Activated naive CD4-positive, alpha-beta T cell (primary cell): ENCODE results near the gene EPHB1.
"Not testable (repeated sequence)": the region's sequence is repeated elsewhere in the genome, so short reads cannot be mapped to it uniquely, and the experiment has no call there.

Source experiments
- DNase-seq, 4 experiments: peaks; one replicate each; lab custom pipeline; 2025; lab: John Stamatoyannopoulos, UW

EPHB1 gene

GRCh38 chr3:135005616-135006015, 210.6 kb downstream of the EPHB1 start:
- DNase-seq = not testable (repeated sequence)

GRCh38 chr3:135007607-135008006, 212.5 kb downstream of the EPHB1 start:
- DNase-seq = no peak

DNA sequence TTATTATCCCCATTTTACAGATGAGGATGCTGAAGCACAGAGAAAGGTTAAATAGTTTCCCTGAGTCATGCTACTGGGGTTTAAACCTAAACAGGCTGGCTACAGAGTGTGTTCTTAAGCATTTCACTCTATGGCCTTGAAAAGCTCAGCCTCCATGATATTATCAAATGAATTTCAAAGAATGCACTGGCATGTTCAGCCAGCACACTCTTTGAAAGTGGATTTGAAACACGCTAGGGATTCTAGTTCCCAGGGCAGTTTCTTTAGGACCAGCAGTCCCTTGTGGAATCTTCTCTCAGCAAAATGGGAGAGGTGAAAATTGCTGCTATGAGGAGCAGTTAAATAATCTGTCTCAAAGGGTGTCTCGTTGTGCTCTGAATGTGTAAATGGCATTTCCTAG, 213.3 kb downstream of the EPHB1 start:
- DNase-seq = no peak

- no peak for DNase-seq
Measured at GRCh38 chr3:135009014-135009413, 214.0 kb downstream of the EPHB1 start.

DNA sequence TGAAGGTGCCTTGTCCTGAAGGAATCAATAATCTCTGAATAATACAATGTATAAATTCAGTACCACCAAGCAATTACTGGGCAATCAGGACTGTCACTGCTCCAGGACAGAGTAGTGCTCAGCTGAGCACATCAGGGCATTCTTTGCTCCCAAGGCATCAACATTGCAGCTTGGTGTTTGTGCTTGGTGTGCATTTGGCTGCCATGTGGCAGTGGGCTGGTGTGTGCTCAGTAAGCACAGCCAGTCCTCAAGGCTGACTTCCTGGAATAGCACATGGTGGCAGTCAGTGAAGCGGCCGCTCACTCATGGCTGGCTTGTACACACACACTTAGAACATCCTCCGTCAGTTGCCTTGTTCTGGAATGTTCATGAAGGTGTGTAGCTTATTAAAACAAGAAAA, 217.0 kb downstream of the EPHB1 start:
- no peak for DNase-seq

GRCh38 chr3:135013206-135013605, 218.1 kb downstream of the EPHB1 start:
- DNase-seq = no peak

DNA sequence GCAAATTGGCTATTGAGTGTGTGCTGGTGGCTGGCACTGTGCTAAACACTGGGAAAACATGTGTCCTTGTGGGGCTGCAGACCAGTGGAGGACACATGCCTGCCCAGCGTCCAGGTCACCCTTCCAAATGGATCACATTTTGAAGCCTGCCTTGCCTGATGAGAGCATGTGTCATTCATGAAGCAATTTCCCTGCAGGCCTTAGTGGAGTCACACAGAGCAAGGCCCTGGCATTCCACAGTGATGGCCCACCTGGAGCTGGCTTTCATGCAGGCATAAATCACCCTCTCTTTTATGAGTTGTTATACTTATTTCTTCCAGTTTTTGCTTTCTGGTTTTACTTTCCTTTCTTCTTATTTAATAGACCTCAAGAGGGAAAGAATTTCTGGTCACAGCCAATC, 219.5 kb downstream of the EPHB1 start:
- no peak for DNase-seq

- no peak for DNase-seq
Measured at GRCh38 chr3:135017003-135017893, 222.2 kb downstream of the EPHB1 start.

- DNase-seq = no peak
Measured at GRCh38 chr3:135018149-135018923, 223.3 kb downstream of the EPHB1 start.

DNA sequence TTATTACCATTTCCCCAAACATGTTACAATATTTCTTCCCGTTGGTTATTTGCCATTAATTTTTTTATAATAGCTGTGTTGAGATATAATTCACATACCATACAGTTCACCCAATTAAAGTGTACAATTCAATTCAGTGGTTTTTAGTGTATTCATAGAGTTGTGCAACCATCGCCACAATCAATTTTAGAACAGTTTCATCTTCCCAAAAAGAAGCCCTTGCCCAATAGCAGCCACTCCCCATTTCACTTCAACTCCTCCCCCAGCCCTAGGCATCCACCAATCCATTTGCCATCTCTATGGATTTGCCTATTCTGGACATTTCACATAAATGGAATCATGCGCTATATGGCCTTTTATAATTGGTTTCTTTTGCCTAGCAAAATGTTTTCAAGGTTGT, 225.1 kb downstream of the EPHB1 start:
- DNase-seq = no peak

- no peak for DNase-seq
Measured at GRCh38 chr3:135023996-135024658, 229.1 kb downstream of the EPHB1 start.

- DNase-seq = not testable (repeated sequence)
Measured at GRCh38 chr3:135030768-135031615, 235.9 kb downstream of the EPHB1 start.

DNA sequence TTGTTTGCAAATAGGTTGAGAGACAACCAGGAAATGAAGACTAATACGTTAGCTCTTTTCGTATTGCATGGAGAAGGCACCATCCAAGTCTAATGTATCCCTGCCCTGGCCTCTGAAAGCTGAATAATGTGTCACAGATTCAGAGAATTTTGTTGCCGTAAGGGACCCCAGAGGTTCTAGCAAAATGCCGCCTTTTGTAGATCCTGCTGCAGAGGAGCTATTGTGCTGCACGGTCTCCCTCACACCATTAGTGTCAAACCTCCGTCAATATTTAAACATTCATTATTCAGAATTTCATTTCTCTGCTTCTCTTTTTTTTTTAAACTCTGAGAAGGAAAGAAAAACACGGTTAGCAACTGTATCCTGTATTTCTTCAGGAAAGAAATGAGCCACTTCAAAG, 238.7 kb downstream of the EPHB1 start:
- no peak for DNase-seq

DNA sequence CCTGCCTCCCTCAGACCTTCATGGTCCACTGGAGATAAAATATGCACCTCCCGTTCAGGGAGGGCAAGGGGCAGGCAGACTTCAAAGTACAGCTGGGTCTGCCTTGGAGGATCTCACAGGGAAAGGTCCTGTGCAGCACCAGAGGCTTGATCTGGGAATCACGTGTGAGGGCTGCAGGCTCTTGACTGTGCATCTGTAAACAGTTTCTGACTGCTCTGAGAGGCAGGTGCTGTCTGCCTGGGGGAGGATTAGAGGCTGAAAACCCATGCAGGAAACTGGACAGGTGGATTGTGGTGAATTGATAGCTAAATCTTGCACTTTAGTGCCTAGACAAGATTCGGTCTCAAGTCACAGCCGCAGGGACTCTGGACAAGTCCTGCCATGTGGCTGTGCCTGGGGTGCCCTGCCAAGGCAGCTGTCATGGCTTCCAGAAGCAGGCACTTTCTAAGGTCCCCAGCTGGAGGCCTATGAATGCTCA, 239.3 kb downstream of the EPHB1 start:
- no peak for DNase-seq

DNA sequence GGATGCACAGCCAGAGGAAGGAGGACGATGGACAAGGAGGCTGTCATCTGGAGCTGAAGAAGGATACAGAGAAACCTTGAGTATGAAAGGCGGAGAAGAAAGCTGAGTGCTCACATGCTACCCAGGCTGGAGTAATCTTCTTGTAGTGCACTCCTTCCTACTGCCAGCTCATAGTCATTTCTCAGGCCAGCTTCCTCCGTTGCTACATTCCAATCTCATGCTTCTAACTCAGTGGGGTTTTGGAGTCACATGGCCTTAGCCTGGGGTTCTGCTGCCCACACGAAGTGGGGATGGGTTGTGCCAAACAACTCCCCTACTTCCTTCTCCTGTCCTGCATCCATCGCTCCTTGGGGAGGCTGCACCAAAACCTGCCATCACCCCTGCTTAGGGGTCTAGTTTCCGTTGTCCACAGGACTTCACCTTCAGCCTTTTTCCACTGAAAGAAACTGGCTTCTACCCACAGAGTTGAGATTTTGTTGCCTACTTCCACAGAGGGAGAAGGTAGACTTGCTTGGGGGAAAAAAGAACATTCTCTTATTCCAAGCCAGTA, 239.9 kb downstream of the EPHB1 start:
- DNase-seq = no peak

DNA sequence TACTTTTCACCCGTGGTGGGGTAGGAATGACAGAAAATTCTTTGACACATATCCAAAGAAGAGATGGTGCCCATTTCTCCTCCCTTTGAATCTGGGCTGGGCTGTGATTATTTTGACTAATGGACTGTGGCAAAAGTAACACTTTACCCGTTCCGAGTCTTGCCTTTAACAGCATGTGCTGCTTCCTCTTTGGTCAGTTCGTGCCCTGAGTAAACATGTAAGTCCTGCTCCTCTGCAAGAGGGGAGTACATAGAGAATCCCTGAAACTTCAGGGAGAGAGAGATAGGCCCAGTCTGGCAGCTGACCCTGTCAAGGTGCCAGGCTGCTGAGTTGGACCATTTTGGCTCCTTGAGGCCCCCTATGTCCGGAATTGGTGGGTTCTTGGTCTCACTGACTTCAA, 243.1 kb downstream of the EPHB1 start:
- DNase-seq = no peak

DNA sequence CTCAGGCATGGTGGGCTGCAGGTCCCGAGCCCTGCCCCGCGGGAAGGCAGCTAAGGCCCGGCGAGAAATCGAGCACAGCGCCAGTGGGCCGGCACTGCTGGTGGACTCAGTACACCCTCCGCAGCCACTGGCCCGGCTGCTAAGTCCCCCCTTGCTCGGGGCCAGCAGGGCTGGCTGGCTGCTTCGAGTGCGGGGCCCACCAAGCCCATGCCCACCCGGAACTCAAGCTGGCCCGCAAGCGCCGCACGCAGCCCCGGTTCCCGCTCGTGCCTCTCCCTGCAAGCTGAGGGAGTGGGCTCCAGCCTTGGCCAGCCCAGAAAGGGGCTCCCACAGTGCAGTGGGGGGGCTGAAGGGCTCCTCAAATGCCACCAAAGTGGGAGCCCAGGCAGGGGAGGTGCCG, 244.5 kb downstream of the EPHB1 start:
- DNase-seq = not testable (repeated sequence)

DNA sequence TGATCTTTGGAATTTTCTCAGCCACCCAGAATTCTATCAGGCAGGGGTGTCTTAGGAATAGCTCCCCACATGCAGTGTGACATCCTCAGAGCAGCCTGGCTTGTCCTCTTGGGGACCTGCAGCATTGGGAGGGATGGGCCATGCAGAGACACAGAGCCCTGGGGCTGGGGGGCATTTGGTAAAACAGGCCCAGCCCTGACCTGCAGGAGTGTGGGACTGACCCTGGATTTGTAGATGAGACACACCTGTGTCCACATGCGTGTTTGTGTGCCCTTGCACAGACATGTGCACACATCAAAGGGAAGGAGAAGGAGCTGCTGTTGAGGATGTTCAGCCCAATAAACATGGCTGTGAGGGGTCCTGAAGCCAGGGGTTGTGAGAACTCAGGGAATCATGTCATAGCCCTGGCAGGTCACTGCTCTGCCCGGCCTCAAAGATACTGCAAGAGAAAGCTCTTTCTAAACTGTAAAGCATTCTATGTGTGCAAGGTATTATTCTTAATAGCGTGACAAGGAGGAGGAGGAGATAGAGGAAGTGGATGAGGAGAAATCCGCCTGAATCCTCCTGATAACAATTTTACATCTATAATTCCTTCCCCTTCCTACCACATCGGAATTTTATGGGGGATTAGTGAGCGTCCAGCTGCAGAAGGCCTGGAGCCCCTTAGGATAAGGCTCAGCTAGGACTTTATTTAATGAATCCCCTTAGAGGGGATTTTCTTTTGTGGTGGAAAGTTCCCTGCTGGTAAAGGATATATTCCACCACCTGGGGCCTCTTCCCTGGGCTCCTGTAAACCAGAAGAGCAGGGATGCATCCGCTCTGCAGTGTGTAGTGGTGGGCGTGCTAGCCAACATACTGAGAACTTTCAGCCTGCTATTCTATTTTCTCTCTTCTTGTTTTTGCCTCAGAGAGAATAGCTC, 245.5 kb downstream of the EPHB1 start:
- no peak for DNase-seq

DNA sequence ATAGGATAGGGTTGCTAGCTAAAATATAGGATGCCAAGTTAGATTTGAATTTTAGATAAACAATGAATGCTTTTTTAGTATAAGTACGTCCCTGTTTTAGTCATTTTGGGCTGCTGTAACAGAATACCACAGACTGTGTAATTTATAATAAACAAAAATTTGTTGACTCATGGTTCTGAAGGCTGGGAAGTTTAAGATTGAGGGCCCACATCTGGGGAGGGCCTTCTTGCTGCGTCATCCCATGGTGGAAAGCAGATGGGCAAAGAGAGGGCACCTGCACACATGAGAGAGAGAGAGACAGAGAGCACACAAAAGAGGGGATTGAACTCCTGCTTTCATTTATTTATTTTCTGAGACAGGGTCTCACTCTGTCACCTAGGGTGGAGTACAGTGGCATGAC, 246.5 kb downstream of the EPHB1 start:
- no peak for DNase-seq

GRCh38 chr3:135047061-135047460, 252.0 kb downstream of the EPHB1 start:
- no peak for DNase-seq
